Muscle layer of duodenum (tissue), 2 donors: ENCODE results near the gene AHCYL2.
"Not testable (repeated sequence)": the region's sequence is repeated elsewhere in the genome, so short reads cannot be mapped to it uniquely, and the experiment has no call there.

Experiments
- H3K27ac ChIP-seq: one replicate; pipeline ENCODE4 v1.7.0; 2013; ENCODE audit warnings: mild to moderate bottlenecking, low read length
- H3K27me3 ChIP-seq: one replicate; pipeline ENCODE4 v1.7.0; 2013; ENCODE audit warnings: low read depth, mild to moderate bottlenecking, control low read depth, low read length
- H3K36me3 ChIP-seq, 2 donors: one replicate each; pipeline ENCODE4 v1.7.0; 2013; ENCODE audit warnings: low read length in 2 of 2, control low read depth in 1 of 2, mild to moderate bottlenecking in 1 of 2; ENCODE audit not compliant: insufficient read depth in 2 of 2, control insufficient read depth in 1 of 2
- H3K4me1 ChIP-seq, 2 donors: one replicate each; pipeline ENCODE4 v1.7.0; 2013; ENCODE audit warnings: low read length in 2 of 2, mild to moderate bottlenecking in 2 of 2, control low read depth in 1 of 2, moderate library complexity in 1 of 2; ENCODE audit not compliant: insufficient read depth in 2 of 2, control insufficient read depth in 1 of 2
- H3K4me3 ChIP-seq, 2 donors: one replicate each; pipeline ENCODE4 v1.7.0; 2013; ENCODE audit warnings: low read length in 2 of 2, low read depth in 1 of 2, mild to moderate bottlenecking in 1 of 2
- H3K9me3 ChIP-seq, 2 donors: one replicate each; pipeline ENCODE4 v1.7.0; 2013; ENCODE audit warnings: low read length in 2 of 2, control low read depth in 1 of 2, mild to moderate bottlenecking in 1 of 2; ENCODE audit not compliant: control insufficient read depth in 1 of 2
- donor health status: healthy.

Gene AHCYL2

DNA sequence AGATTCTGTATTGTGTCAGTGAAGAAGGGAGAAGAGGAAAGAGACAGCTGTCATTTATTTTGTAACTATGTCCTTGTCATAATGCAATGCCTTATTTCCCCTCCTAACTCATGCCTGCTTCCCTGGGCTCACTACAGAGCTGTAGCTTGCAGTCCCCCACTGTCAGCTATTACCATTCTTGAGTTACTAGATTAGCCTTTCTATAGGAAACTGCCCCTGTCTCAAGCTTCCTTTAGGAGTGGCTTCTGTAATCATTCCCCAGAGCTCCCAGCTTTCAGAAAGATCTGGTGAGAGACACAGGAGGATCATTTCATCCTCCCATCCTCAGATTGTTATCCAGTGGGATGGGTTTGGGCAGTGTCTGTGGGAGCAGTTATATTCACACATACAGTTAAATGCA lies 245.1 kb downstream of the AHCYL2 start:
- no peaks in the 10 kb centered on the region for H3K36me3 ChIP-seq
- H3K4me1 ChIP-seq = no peaks in the 10 kb centered on the region
- no peak overlapping the region for H3K27ac ChIP-seq
- no peak overlapping the region for H3K4me3 ChIP-seq
- H3K9me3 ChIP-seq = no peaks in the 10 kb centered on the region
- H3K27me3 ChIP-seq = no peaks in the 10 kb centered on the region

DNA sequence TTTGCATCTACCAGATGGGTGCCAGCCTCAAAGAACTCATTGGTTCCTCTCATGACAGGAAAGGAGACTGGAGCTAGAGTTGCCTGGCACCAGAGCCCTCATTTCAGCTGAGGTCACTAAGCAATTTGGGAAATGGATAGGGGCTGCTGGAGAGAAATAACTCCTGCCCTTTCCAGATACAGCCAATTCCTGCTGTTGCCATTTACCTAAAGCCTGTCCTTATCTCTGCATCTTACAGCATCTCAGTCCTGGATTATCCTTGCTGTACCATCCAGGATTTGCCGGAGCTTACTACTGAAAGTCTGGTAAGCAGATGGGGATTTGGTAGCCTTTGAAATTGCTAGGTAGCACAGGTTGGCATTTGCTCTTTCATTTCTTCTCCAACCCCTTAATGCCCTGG lies 245.6 kb downstream of the AHCYL2 start:
- Histone ChIP-seq H3K27me3 (no peaks in the 10 kb centered on the region), H3K4me3 (no peak overlapping the region), H3K27ac (no peak overlapping the region), H3K36me3 (no peaks in the 10 kb centered on the region), H3K4me1 (no peaks in the 10 kb centered on the region), H3K9me3 (no peaks in the 10 kb centered on the region)

DNA sequence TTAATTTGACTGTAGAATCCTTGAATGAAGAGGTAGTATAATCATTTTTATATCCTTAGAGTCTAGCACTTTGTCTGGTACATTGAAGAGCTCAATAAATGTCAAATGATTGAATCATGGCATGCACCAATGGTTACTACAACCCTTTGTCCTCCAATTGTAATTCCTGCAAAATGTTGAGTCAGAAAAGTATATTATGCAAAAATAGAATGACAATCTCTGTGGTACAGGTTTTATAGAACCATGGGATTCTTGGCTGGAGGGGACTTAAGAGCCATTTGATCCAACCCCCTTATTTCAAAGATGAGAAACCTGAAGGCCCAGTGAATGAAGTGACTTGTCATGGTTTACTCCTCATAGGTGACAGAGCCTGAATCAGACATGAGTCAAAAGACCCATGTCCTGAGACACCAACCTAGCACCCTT lies 246.6 kb downstream of the AHCYL2 start:
- no peaks in the 10 kb centered on the region for H3K27me3 ChIP-seq
- no peaks in the 10 kb centered on the region for H3K4me1 ChIP-seq
- H3K27ac ChIP-seq = no peak overlapping the region
- H3K9me3 ChIP-seq = no peaks in the 10 kb centered on the region
- H3K4me3 ChIP-seq = no peak overlapping the region
- no peaks in the 10 kb centered on the region for H3K36me3 ChIP-seq

DNA sequence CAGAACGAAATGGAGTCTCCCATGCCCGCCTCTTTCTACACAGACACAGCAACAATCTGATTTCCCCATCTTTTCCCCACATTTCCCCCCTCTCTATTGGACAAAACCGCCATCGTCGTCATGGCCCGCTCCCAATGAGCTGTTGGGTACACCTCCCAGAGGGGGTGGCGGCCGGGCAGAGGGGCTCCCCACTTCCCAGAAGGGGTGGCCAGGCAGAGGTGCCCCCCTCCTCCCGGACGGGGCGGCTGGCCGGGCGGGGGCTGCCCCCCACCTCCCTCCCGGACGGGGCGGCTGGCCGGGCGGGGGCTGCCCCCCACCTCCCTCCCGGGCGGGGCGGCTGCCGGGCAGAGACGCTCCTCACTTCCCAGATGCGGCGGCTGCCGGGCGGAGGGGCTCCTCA lies 251.1 kb downstream of the AHCYL2 start:
- H3K27me3 ChIP-seq, H3K27ac ChIP-seq, H3K4me3 ChIP-seq, H3K9me3 ChIP-seq, H3K36me3 ChIP-seq, H3K4me1 ChIP-seq: not testable (repeated sequence)

DNA sequence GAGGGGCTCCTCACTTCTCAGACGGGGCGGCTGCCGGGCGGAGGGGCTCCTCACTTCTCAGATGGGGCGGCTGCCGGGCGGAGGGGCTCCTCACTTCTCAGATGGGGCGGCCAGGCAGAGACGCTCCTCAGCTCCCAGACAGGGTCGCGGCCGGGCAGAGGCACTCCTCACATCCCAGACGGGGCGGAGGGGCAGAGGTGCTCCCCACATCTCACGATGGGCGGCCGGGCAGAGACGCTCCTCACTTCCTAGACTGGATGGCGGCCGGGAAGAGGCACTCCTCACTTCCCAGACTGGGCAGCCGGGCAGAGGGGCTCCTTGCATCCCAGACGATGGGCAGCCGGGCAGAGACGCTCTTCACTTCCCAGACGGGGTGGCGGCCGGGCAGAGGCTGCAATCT lies 251.6 kb downstream of the AHCYL2 start:
- H3K4me1 ChIP-seq, H3K4me3 ChIP-seq, H3K9me3 ChIP-seq, H3K36me3 ChIP-seq, H3K27me3 ChIP-seq, H3K27ac ChIP-seq: not testable (repeated sequence)
